Body of pancreas (tissue), 4 donors: ENCODE data around the gene TEX44.

Experiments
- POLR2A ChIP-seq, 3 donors: fragments of 450-650 bp; IDR thresholded peaks; one replicate each; pipeline ENCODE4 v1.6.1; 2016; ENCODE audit warnings: antibody characterized with exemption in 3 of 3, mild to moderate bottlenecking in 2 of 3
- TF ChIP-seq, protein P1 (sequence below), 7 experiments: fragments of 450-650 bp in 4 of 7; fragments of 200-600 bp in 3 of 7; sonication (generic) in 3 of 7; IDR thresholded peaks; one replicate each; pipeline ENCODE4 v1.5.1; 2016 to 2019; ENCODE audit warnings: antibody characterized with exemption in 7 of 7

DNA sequence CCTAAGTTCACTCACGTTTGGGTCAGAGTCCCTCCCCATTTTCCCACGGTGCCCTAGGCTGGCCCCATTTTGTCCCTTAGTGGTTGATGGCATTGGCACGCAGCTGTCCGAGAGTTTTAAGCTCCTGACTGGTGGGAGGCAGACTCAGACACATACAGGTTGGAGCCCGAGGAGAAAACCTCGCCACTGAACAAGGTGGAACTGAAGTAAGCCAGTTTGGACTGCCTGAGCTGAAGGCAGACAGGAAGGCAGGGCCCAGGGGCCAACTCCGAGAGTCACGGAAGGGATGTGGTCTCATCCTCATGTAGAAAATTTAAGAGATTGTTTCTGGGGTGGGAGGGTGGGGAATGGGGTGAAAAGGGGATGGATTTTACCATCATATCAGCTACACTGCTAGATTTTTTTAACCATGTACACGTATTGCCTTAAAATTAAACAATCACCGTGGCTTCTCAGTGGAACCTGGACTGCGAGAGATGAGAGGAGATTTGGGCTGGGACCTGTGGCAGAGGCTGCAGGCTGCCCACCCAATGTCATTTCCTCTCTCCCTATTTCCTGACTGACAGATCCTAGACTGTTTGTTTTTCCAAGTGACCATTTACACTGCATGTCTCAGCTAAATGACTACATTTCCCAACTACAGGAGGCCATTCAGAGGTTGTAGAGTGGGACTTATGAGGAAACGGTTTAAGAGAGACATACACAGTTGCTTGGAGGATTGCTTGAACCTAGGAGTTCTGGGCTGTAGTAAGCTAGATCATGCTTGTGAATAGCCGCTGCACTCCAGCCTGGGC lies 43.0 kb upstream of the TEX44 start:
- TF ChIP-seq, protein P1, sequence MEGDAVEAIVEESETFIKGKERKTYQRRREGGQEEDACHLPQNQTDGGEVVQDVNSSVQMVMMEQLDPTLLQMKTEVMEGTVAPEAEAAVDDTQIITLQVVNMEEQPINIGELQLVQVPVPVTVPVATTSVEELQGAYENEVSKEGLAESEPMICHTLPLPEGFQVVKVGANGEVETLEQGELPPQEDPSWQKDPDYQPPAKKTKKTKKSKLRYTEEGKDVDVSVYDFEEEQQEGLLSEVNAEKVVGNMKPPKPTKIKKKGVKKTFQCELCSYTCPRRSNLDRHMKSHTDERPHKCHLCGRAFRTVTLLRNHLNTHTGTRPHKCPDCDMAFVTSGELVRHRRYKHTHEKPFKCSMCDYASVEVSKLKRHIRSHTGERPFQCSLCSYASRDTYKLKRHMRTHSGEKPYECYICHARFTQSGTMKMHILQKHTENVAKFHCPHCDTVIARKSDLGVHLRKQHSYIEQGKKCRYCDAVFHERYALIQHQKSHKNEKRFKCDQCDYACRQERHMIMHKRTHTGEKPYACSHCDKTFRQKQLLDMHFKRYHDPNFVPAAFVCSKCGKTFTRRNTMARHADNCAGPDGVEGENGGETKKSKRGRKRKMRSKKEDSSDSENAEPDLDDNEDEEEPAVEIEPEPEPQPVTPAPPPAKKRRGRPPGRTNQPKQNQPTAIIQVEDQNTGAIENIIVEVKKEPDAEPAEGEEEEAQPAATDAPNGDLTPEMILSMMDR (IDR thresholded peaks at IDR 0.05) = no peak
- no peak for TF ChIP-seq POLR2A (IDR thresholded peaks at IDR 0.05)
